Hepatocyte (in vitro differentiated cells): ENCODE measurements around the gene EIF1AY. TPM values are rescaled to one million over a fixed set of nuclear protein-coding genes. Genes with fewer than 3 reads are reported as not detected.

Source experiments
- DNase-seq: peaks from one replicate; pipeline ENCODE4 v3.0.0-alpha.2; 2016; ENCODE audit warnings: low spot score
- H2AFZ ChIP-seq: fragments of 200-600 bp; sonication (generic); 2 replicates; pipeline ENCODE4 v1.6.0; 2016; ENCODE audit warnings: antibody characterized with exemption, mild to moderate bottlenecking
- H3K27ac ChIP-seq: fragments of 200-600 bp; sonication (generic); 2 replicates; pipeline ENCODE4 v1.5.1; 2016; ENCODE audit warnings: mild to moderate bottlenecking
- H3K27me3 ChIP-seq: fragments of 200-600 bp; sonication (generic); 2 replicates; pipeline ENCODE4 v1.6.1; 2016
- H3K36me3 ChIP-seq: fragments of 200-600 bp; sonication (generic); replicated peaks from 2 replicates; pipeline ENCODE4 v1.5.1; 2016; ENCODE audit warnings: low read depth; ENCODE audit not compliant: insufficient read depth
- H3K4me1 ChIP-seq: fragments of 200-600 bp; sonication (generic); 2 replicates; pipeline ENCODE4 v1.5.1; 2016; ENCODE audit warnings: mild to moderate bottlenecking, moderate library complexity; ENCODE audit not compliant: insufficient read depth
- H3K4me2 ChIP-seq: fragments of 200-600 bp; sonication (generic); 2 replicates; pipeline ENCODE4 v1.6.0; 2016
- H3K4me3 ChIP-seq: fragments of 200-600 bp; sonication (generic); 2 replicates; pipeline ENCODE4 v1.5.1; 2016; ENCODE audit warnings: mild to moderate bottlenecking
- H3K79me2 ChIP-seq: fragments of 200-600 bp; sonication (generic); 2 replicates; pipeline ENCODE4 v1.6.0; 2017; ENCODE audit warnings: mild to moderate bottlenecking
- H3K9me2 ChIP-seq: fragments of 200-600 bp; sonication (generic); replicated peaks from 2 replicates; pipeline ENCODE4 v1.6.0; 2017; ENCODE audit warnings: mild to moderate bottlenecking; ENCODE audit not compliant: insufficient read depth
- H3K9me3 ChIP-seq: fragments of 200-600 bp; sonication (generic); 2 replicates; pipeline ENCODE4 v1.5.1; 2016; ENCODE audit warnings: low read depth, mild to moderate bottlenecking
- H4K20me1 ChIP-seq: fragments of 200-600 bp; sonication (generic); 2 replicates; pipeline ENCODE4 v1.6.0; 2016; ENCODE audit warnings: mild to moderate bottlenecking; ENCODE audit not compliant: insufficient read depth, poor library complexity, severe bottlenecking
- CTCF ChIP-seq: fragments of 200-600 bp; sonication (generic); IDR thresholded peaks from 2 replicates; pipeline ENCODE4 v1.5.1; 2016; ENCODE audit warnings: antibody characterized with exemption, mild to moderate bottlenecking; ENCODE audit not compliant: poor library complexity
- EZH2 ChIP-seq: fragments of 200-600 bp; sonication (generic); IDR thresholded peaks from 2 replicates; pipeline ENCODE4 v1.6.1; 2016; ENCODE audit warnings: antibody characterized with exemption, mild to moderate bottlenecking, borderline replicate concordance
- EZH2phosphoT487 ChIP-seq: fragments of 200-600 bp; sonication (generic); IDR thresholded peaks from one replicate; pipeline ENCODE4 v1.6.1; 2018; ENCODE audit warnings: antibody characterized with exemption, mild to moderate bottlenecking, low read depth, moderate library complexity; ENCODE audit not compliant: unreplicated experiment, severe bottlenecking
- WGBS: methylation state at CpG from one replicate; pipeline ENCODE4 v1.1.6; 2016; ENCODE audit warnings: low lambda C conversion rate; ENCODE audit errors: missing lambda C conversion rate; 5-methylcytosine and 5-hydroxymethylcytosine counted together
- polyA plus RNA-seq: library from polyadenylated mRNA; unstranded; fragments of >200 nt; fragmentation: Nextera tagmentation; extraction: Ambion mirVana; gene quantifications from 2 replicates; pipeline ENCODE4 v1.2.1, GENCODE V29; 2016
- small RNA-seq: library from RNA; depleted of rRNA; stranded (forward); fragments of <200 nt; gene quantifications from one replicate; pipeline ENCODE3, GENCODE V24; 2014
- total RNA-seq: library from RNA; depleted of rRNA; stranded (reverse); fragments of >200 nt; gene quantifications from 2 replicates; pipeline ENCODE4 v1.2.3, GENCODE V29; 2014

The EIF1AY gene
- total and polyA plus RNA-seq, 2 experiments from 2014 or later = not detected

GRCh38 chrY:20581687-20582086 is 6.1 kb downstream of the EIF1AY start:
- TF ChIP-seq CTCF (no peak), EZH2 (no peak), EZH2phosphoT487 (no peak)
- WGBS = no CpG with 5 or more reads among the region's 3 CpGs

GRCh38 chrY:20586161-20586560 is 10.6 kb downstream of the EIF1AY start:
- no peaks in the 10 kb centered on the region for H4K20me1 ChIP-seq

More at GRCh38 chrY:20581687-20582086, 6.1 kb downstream of the EIF1AY start:
- DNase-seq = no peak
- Histone ChIP-seq H3K27me3 (no peaks in the 10 kb centered on the region), H4K20me1 (no peaks in the 10 kb centered on the region), H3K4me1 (no peaks in the 10 kb centered on the region), H3K9me2 (no peaks in the 10 kb centered on the region), H3K79me2 (no peaks in the 10 kb centered on the region), H3K9me3 (no peaks in the 10 kb centered on the region), H3K36me3 (no peaks in the 10 kb centered on the region), H3K27ac (no peak overlapping the region), H3K4me3 (no peak overlapping the region), H2AFZ (no peak overlapping the region), H3K4me2 (no peak overlapping the region)

More at GRCh38 chrY:20586161-20586560, 10.6 kb downstream of the EIF1AY start:
- Histone ChIP-seq H3K36me3 (no peaks in the 10 kb centered on the region), H3K27ac (no peak overlapping the region), H3K9me3 (no peaks in the 10 kb centered on the region), H3K9me2 (no peaks in the 10 kb centered on the region), H3K4me3 (no peak overlapping the region), H3K79me2 (no peaks in the 10 kb centered on the region), H2AFZ (no peak overlapping the region), H3K27me3 (no peaks in the 10 kb centered on the region), H3K4me2 (no peak overlapping the region), H3K4me1 (no peaks in the 10 kb centered on the region)
- no CpG with 5 or more reads among the region's 4 CpGs for WGBS
- no peak for DNase-seq
- TF ChIP-seq CTCF = no peak
- no peak for TF ChIP-seq EZH2
- TF ChIP-seq EZH2phosphoT487 = no peak

Small RNA genes lying within 50 kb of the gene (small RNA-seq; reads per million reads assigned to genes)
- not detected for gene KDM5DP1

Other genes with a start within 250 kb of the EIF1AY start
- not detected in 2 replicates for gene RPS4Y2, start 180.3 kb downstream of the EIF1AY start, total RNA-seq
- not detected in 2 replicates for gene RPS4Y2, start 180.3 kb downstream of the EIF1AY start, polyA plus RNA-seq